ENCODE results near the gene CCDC159. TPM values are rescaled to one million over a fixed set of nuclear protein-coding genes. Genes with fewer than 3 reads are reported as not detected.
A peak's percentile ranks its signal among the peaks of the same experiment; 100 is the strongest.
"Not testable (repeated sequence)": the region's sequence is repeated elsewhere in the genome, so short reads cannot be mapped to it uniquely, and the experiment has no call there.

Gene CCDC159
- total RNA-seq, 1 donor from 2014 or later = 25.6 TPM

DNA sequence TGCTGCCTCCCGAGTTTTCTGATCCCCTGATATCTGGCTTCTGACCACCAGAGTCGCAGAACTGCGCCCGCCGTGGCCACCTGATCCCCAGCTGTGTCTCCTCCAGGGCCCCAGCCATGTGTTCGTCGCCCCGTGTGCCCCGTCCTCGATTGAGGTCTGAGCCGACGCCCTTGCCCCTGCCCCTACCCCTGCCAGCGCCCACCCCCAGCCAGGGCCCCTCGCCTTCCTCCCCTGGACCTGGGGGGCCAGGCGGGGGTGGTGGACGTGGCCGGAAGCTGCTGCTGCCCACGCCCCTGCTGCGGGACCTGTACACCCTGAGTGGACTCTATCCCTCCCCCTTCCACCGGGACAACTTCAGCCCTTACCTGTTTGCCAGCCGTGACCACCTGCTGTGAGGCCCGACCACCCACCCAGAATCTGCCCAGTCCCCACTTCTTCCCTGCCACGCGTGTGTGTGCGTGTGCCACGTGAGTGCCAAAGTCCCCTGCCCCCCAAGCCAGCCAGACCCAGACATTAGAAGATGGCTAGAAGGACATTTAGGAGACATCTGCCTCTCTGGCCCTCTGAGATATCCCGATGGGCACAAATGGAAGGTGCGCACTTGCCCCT lies 18.1 kb downstream of the CCDC159 start:
- ATAC-seq (no peak), DNase-seq (ENCODE audit: low spot score) (no peak)

DNA sequence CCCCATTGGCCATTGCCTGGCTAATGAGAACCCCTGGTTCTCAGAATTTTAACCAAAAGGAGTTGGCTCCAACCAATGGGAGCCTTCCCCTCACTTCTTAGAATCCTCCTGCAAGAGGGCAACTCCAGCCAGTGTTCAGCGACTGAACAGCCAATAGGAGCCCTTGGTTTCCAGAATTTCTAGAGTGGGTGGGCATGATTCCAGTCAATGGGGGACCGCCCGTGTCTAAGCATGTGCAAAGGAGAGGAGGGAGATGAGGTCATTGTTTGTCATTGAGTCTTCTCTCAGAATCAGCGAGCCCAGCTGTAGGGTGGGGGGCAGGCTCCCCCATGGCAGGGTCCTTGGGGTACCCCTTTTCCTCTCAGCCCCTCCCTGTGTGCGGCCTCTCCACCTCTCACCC lies 18.6 kb downstream of the CCDC159 start:
- ATAC-seq (no peak), DNase-seq (ENCODE audit: low spot score) (no peak)

DNA sequence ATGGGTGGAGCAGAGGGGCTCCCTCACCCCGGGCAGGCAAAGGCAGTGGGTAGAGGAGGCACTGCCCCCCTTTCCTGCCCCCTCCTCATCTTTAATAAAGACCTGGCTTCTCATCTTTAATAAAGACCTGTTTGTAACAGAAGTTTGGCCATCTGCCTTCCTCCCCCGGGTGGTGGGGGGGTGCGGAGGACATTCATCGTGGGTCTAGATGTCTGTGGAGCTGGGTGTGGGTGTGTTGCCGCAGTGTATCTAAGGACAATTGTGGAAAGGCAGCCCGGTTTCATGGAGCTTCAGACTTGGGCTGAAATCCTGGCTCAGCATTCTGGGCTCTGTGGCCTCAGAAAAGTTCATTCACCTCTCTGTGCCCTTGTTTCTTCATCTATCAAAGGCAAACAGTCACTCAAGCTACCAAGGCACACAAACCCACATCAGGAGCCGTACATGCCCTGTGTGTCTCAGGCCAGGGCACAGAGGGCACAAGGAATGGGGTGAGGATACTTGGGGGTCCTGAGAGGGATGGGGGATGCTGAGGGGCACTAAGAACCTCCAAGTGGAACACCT lies 19.3 kb downstream of the CCDC159 start:
- peak; percentile 42 for ATAC-seq

DNA sequence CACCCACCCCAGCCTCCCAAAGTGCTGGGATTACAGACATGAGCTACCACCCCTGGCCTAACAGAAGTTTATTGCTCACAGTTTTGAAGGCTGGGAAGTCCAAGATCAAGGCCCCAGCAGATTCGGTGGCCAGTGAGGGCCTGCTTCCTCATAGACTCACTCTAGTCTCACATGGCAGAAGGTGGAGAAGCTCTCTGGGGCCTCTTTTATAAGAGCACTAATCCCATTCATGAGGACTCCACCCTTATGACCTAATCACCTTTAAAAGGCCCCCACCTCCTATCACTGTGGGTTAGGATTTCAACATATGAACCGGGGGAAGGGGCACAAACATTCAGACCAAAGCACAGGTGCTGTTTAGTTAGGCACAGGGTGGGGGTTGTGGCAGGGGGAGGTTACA lies 21.2 kb downstream of the CCDC159 start:
- DNase-seq (ENCODE audit: low spot score) = no peak
- no peak for ATAC-seq

More for the DNA sequence above, 19.3 kb downstream of the CCDC159 start:
- no peak for DNase-seq (ENCODE audit: low spot score)

DNA sequence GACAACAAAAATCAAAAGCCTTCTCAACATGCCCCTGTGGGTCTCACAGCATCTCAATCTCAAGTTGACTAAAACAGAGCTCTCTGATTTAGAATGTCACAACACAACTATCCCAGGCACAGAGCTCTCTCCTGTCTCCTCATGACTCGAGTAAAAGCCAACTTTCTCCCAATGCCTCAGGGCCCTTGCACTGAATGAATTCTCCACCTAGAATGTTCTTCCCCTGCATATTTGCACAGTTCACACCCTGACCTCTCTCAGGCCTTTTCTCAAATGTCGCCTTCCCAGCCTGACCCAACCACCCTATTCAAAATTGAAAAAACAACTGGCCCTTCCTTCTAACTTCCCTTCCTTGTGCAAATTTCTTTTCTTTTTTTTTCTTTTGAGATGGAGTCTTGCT lies 24.4 kb downstream of the CCDC159 start:
- DNase-seq (ENCODE audit: low spot score) (no peak), ATAC-seq (no peak)

DNA sequence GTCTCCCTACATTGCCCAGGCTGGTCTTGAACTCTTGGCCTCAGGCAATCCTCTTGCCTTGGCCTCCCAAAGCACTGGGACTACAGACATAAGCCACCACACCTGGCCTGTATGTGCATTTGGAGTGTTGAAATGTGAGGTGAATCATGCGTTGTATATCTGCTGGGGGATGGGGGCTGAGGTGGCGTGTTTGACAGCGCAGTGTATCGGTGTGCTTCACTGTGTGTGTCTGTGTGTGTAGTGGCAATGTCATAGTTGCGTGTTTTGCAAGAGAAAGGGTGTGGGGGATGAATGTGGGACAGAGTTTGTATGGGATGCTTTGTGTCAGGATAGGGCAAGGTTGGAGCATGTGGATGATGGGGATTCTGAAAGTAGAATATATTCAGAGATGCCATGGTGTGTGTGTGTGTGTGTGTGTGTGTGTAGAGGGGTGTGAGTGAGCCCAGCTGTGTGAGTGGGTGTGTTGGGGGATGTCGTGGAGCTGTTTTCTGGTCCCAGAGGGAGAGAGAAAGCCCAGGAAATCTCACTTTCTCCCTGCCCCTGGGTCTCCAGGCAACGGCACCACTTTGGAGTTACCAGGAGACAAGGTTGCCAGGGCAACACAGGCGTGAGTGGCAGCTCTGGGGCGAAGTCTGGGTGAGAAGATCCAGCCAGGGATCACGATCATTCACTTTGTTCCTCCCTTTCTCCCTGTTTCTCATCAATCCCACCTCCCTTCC lies 27.0 kb downstream of the CCDC159 start:
- ATAC-seq (no peak), DNase-seq (ENCODE audit: low spot score) (no peak)

DNA sequence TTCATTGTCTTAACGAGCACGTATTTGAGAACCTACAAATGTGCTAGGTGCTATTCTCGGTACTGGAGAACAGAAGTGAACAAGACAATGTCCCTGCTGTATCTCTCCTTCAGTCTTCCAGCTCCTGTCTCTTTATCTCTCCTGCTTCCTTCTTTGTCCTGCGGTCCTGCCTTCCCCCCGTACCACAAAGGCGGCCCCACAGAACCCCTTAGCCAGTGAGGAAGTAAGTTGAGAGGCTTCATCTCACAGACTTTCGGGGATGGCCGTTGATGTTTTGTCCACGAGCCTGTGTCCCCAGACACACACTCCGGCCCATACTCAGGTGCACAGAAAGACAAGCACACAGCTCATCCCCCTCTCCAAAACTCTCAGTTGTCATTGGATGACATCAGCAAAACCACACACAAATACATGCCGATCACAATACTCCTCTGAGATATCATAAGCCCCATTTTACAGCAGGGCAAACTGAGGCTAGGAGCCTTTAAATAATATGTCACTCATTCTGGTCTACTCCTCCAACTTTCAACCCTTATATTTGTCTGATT lies 27.6 kb downstream of the CCDC159 start:
- ATAC-seq = no peak
- DNase-seq (ENCODE audit: low spot score) = no peak

DNA sequence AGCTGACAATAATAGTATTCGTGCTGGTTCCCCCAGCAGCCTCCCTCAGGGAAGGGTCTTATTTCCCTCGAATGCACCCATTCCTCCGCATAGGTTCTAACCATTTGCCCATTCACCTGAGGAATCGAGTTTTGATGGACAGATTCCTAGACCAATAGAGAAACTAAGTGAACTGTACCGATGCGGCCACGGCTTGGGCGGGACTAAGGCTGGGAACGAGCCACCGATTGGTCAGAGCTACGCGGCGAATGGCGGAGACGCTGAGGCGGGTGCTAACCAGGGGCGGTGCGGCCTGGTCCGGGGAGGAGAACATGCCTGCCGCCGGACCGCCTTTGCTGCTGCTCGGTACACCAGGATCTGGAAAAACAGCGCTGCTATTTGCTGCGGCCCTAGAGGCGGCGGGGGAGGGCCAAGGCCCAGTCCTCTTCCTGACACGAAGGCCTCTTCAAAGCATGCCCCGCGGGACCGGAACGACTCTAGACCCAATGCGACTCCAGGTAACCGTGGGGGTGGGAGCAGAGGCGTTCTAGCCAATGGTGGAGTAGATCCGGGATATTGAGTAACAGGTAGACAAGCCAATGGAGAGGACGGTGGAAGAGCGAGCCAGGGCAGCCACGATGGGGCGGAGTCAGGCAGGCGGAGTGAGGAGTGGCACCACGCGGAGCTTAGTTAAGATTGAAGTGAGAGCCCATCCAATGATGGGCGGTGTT lies 28.3 kb downstream of the CCDC159 start, which contains the start of gene SWSAP1:
SWSAP1 (plus strand) TSS at position 234 of the 710 bp plus-strand sequence; CDS start at position 249, 15 bp downstream.
- DNase-seq (ENCODE audit: low spot score) = peak; percentile 99
- ATAC-seq = peak; percentile 88

DNA sequence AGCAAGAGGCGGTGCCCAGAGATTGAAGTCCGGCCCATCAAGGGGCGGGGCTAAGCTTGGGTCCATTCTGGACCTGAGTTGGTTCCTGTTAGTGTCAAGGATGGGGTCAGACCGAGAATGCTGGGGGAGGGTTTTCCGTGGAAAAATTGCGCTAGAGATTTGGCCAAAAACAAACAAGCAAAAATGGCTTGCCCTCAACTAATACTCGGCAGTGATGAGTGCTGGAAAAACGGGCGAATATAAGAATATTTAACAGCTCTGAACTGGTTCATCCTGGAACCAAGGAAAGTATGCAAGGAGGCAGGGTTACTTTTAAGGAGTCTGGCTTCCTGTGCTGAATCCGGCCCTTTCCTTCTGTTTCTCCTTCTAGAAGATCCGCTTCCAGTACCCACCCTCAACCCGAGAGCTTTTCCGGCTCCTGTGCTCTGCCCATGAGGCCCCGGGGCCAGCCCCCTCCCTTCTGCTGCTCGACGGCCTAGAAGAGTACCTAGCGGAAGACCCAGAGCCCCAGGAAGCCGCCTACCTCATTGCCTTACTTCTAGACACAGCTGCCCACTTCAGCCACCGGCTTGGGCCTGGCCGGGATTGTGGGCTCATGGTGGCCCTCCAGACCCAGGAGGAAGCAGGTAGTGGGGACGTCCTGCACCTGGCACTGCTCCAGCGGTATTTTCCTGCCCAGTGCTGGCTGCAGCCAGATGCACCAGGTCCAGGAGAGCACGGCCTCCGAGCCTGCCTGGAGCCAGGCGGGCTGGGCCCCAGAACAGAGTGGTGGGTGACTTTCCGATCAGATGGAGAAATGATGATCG lies 29.0 kb downstream of the CCDC159 start:
- peak; percentile 83 for DNase-seq (ENCODE audit: low spot score)
- peak; percentile 44 for ATAC-seq

DNA sequence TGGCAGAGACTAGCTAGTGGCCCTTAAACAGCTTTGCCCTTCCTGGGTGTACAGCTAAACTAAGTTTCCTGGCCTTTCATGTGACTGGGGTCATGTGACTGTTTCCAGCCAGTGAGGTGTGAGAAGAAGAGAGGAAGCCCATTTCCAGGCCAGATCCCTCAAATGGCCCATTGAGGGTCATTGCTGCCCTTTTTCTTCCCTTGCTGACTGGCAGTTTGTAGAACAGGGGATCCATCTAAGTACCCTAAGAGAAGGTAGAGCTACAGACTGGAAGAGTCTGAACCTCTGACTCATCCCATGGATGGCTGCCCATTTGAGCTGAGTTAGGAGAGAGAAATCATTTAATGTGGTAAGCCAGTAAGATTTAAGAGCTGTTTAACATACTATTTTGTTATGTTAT lies 30.9 kb downstream of the CCDC159 start:
- DNase-seq (ENCODE audit: low spot score) (no peak), ATAC-seq (no peak)

DNA sequence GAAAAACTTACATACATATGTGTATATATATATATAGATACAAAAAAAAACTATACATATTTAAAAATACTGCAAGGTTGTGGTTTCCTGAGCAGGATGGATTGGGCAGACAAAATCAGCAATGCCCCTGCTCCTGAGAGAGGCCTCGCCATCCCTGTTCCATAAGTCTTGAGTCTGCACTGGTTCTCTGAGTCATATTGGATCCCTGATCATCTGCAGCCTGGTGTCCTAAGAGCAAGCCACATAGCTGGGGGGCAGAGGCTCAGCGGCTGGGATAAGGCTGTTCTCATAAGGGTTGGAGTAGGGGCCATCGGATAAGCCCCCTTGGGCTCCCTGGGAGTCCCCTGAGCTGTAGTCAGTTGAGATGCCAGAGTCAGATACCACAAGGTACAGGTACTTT lies 31.4 kb downstream of the CCDC159 start:
- no peak for ATAC-seq
- DNase-seq (ENCODE audit: low spot score) = no peak

DNA sequence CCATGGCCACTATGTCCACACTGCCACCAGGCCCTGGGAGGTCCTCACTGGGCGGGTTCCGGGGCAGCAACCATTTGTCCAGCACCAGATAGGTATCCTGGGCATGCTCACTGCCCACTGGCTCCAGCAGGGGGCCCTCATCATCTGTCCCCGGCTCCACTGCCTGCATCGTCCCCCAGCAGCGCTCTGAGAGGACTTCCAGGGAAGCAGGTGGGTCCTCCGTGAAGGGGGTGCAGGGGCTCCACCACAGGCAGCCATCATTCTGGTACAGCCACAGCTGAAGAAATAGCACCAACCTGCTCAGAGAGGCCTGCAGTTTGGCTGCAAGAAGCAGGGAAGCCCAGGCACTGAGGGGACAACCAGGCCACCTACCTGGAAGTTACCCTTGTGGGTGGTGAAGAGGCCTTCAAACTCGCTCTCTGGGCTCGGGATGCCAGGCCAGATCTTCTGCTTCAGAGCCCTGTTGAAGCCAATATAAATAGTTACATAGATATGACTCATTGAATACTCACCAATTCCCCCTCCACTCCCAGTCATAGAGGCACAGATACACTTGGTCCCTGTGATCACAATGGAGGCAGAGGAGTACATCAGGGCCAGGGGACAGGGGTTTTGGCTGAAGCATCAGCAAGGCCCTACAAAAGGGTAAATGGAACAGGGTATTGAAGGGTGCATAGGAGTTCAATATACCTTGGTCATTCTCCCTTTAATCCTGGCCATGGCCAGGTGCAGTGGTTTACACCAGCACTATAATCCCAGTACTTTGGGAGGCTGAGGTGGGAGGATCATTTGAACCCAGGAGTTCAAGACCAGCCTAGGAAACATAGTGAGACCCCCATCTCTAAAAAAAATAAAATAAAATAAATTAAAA lies 32.2 kb downstream of the CCDC159 start:
- ATAC-seq (no peak), DNase-seq (ENCODE audit: low spot score) (no peak)

DNA sequence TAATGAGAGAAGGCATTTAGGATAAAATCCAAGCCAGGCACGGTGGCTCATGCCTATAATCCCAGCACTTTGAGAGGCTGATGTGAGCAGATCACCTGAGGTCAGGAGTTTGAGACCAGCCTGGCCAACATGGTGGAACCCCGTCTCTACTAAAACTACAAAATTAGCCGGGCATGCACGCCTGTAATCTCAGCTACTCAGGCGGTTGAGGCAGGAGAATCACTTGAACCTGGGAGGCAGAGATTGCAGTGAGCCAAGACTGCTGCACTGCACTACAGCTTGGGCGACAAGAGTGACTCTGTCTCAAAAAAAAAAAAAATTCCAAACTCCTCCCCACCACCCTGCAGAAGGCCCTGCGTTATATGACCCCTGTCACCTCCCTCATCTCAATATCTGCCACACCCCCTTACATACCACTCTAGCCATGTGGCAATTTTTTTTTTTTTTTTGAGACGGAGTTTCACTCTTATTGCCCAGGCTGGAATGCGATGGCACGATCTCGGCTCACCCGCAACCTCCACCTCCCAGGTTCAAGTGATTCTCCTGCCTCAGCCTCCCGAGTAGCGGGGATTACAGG lies 33.0 kb downstream of the CCDC159 start:
- DNase-seq (ENCODE audit: low spot score) = not testable (repeated sequence)

DNA sequence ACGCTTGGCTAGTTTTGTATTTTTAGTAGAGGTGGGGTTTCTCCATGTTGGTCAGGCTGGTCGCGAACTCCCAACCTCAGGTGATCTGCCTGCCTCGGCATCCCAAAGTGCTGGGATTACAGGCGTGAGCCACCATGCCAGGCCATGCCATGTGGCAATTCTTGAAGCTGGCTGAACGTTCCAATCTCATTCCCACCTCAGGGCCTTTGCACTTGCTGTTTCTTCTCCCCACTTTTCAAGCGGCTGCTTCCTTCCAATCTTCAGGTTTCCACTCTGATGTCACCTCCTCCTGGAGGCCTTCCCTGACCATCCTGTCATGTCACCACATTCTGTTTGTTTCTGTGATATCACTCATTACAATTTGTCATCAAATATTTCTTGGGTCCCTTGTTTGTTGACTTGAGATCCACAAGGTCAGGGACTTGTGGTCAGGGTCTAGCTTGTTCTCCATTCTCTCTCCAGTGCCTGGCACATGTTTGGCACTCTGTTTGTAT lies 33.6 kb downstream of the CCDC159 start:
- DNase-seq (ENCODE audit: low spot score) = no peak
- ATAC-seq = no peak

More for the DNA sequence above, 33.0 kb downstream of the CCDC159 start:
- not testable (repeated sequence) for ATAC-seq

DNA sequence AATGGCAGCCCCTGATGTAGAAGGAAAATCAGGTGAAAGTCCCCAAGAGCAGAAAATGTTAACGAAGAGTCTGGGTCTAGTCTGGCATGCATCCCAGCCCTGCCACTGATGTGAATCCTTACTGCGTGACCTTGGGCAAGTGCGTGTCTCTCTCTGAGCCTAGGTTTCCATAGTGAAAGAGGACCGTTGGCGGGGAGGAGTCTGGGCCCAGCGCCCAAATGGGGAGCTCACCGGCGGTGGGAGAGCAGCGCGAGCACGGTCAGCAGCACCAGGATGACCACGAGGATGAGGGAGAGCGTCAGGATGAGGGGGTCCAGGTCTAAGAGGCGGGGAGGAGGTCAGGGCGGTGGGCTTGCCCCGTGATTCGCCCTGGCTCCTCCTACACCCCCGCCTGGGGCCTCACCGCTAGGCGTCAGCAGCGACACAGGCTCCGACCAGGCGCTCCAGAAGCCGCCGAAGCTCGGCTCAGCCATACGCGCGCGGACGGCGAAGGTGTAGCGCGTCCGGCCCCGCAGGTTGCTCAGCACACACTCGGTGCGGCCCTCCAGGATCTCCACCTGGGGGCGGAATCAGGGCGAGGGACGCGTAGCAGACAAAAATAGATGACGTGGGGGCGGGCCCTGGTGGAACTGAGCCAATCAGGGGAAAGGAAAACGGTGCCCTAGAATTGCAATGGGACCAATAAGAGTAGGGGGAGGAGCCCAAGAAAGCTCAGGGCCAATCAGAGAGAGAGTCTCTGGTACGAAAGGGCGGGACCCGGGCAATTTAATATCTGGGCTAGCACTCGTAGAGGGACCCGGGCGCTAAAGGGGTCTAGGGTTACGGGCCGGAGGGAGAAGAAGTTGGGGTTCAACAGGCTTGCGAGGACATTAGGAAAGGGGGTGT lies 34.6 kb downstream of the CCDC159 start:
- peak; percentile 82 for ATAC-seq

DNA sequence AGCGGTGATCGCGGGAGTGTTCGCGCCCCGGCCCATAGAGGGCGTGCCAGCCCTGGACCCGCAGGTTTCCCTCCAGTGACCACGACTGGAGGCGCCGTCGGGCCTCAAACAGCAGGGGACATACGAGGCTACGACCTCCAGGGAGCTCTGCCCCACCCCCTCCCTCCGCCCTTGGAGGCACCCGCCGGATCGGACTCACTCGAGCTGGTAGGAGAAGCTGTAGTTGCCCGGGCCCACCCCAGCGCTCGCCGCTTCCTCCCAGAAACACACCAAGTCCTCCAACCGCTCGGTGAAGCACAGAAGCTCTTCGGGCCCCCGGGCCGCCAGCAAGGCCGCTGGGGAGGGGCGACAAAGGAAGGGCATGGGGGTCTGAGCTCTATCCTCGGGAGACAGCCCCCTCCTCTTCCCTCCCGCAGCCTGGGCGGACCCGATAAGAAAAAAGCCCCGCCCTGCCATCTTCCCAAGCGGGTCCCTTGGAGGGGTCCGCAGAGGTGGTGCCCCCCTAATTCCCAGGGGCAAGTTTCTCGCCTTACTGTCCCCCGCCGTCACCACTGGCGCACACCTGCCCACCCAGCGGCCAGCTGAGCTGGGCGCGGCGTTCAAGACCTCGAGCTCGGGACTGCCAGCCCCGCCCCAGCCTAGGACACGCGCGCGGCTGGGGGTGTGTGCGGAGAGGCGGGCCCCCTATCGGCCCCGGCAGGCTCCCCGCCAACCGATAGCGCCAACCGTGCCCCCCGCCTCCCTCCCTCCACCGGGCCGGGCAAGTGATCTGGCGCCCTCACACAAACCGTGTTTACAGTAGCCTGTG lies 36.8 kb downstream of the CCDC159 start:
- ATAC-seq (peak; percentile 42), DNase-seq (ENCODE audit: low spot score) (peak; percentile 67)

More for the DNA sequence above, 34.6 kb downstream of the CCDC159 start:
- peak; percentile 95 for DNase-seq (ENCODE audit: low spot score)

DNA sequence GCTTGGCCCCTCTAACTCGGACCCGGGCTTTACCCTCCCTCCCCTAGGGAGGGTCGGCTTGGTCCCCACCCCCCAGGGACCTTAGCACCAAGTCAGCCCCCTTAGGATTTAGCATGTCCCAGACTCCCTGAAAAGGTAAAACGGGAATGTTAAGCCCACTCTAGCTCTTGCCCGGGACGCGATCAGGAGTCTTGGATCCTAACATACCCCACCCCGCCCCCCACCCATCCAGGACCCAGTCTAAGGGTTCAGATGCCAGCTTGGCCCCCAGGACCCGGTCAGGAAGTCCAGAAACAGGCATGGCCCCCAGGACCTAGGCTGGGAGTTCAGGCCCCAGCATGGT lies 37.4 kb downstream of the CCDC159 start:
- DNase-seq (ENCODE audit: low spot score) (no peak), ATAC-seq (no peak)

All from left lobe of liver (tissue), 2 donors.